ENCODE data around the gene IL1RL2.

Gene IL1RL2

GRCh38 chr2:102261467-102262135 lies 74.8 kb downstream of the IL1RL2 start:
- DNase-seq (ENCODE audit: low spot score): no peak

GRCh38 chr2:102262216-102263129 lies 75.7 kb downstream of the IL1RL2 start:
- no peak for DNase-seq (ENCODE audit: low spot score)
- TF ChIP-seq CTCF (IDR thresholded peaks at IDR 0.05; ENCODE audit: extremely low read depth, missing control alignments): no peak

More at GRCh38 chr2:102261467-102262135, 74.8 kb downstream of the IL1RL2 start:
- TF ChIP-seq CTCF (IDR thresholded peaks at IDR 0.05; ENCODE audit: extremely low read depth, missing control alignments): no peak

DNA sequence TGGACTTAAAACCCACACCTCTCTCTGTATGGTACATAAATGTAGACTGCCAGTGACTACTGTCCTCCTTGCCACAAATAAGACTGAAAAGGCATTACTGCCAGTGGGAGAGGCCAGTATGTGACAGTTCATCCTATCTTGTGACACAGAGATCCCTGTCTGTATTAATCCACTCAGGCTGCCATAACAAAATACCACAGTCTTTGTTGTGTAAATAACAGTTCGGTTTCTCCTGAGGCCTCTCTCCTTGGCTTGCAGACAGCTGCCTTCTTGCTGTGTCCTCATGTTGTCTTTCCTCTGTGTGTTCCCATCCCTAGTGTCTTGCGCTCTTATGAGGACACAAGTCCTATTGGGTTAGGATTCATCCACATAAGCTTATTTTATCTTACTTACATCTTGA lies 78.1 kb downstream of the IL1RL2 start:
- no peak for TF ChIP-seq CTCF (IDR thresholded peaks at IDR 0.05; ENCODE audit: extremely low read depth, missing control alignments)
- DNase-seq (ENCODE audit: low spot score): no peak

DNA sequence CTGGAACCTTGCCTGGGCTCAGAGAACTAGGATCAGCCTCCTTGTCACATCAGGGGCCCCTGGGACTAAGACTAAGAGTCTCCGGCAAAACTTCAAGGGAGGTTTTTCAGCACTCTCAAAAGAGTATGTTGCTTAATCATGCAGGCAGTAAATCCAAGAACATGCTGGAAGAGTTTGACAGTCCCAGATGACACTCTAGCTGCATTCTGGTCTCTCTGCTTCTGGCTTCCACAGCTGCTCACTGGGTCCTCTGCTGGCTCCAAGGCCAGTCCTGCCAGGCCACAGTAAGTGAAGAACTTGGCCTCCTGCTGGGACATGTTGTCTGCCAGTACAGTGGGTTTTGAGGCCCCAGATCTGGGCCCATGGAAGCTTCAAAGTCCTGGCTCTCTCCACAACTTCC lies 79.4 kb downstream of the IL1RL2 start:
- TF ChIP-seq CTCF (IDR thresholded peaks at IDR 0.05; ENCODE audit: extremely low read depth, missing control alignments): no peak

DNA sequence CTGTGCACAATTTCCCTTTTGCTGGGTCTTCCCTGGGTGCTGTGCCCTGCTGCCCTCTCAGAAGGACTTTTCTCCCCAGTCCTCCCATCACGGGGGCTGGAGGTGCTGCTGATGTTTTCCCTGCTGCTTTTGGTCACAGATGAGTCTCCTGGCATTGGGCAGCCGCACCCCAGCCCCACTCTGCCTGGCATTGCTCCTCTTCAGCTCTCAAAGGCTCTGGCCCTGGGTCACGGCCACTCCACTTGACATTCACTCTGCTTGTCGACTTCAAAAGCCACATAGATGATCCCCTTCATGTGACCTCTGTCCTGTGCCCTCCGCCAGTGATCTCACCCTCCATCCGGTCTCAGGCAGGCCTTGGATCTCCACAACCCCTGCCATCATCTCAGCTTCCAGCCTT lies 81.0 kb downstream of the IL1RL2 start:
- no peak for DNase-seq (ENCODE audit: low spot score)
- TF ChIP-seq CTCF (IDR thresholded peaks at IDR 0.05; ENCODE audit: extremely low read depth, missing control alignments): no peak

More for the DNA sequence above, 79.4 kb downstream of the IL1RL2 start:
- no peak for DNase-seq (ENCODE audit: low spot score)

- no peak for DNase-seq (ENCODE audit: low spot score)
- TF ChIP-seq CTCF (IDR thresholded peaks at IDR 0.05; ENCODE audit: extremely low read depth, missing control alignments): no peak
Observed at GRCh38 chr2:102268510-102269199, 81.8 kb downstream of the IL1RL2 start.

GRCh38 chr2:102269200-102269524 lies 82.3 kb downstream of the IL1RL2 start:
- TF ChIP-seq CTCF (IDR thresholded peaks at IDR 0.05; ENCODE audit: extremely low read depth, missing control alignments): no peak
- no peak for DNase-seq (ENCODE audit: low spot score)
